ENCODE measurements around the gene SNAPC2. TPM values are rescaled to one million over a fixed set of nuclear protein-coding genes. Genes with fewer than 3 reads are reported as not detected.

SNAPC2 gene
- total RNA-seq, 1 donor from 2014 or later = 16.8 TPM

GRCh38 chr19:7912697-7913564 is 7.2 kb upstream of the SNAPC2 start:
- TF ChIP-seq CTCF (IDR thresholded peaks at IDR 0.05; ENCODE audit: unreplicated experiment) = no peak
- Mint-ChIP-seq H3K4me1 (peaks cover 7% of the 10 kb centered on the region), H3K36me3 (peaks cover 16% of the 10 kb centered on the region), H3K27me3 (ENCODE audit: low read depth) (peaks cover 38% of the 10 kb centered on the region), H3K27ac (no peak overlapping the region), H3K4me3 (no peak overlapping the region), H3K9me3 (no peaks in the 10 kb centered on the region)
- peak in 1 of 2 experiments; percentile 18 for DNase-seq (ENCODE audit: low spot score in 2 of 2, unreplicated experiment in 2 of 2)

- H3K27me3 Mint-ChIP-seq (ENCODE audit: low read depth) = peaks cover 45% of the 10 kb centered on the region
- no peak for TF ChIP-seq CTCF (IDR thresholded peaks at IDR 0.05; ENCODE audit: unreplicated experiment)
- H3K36me3 Mint-ChIP-seq = peaks cover 16% of the 10 kb centered on the region
- peaks cover 8% of the 10 kb centered on the region for H3K4me1 Mint-ChIP-seq
- H3K9me3 Mint-ChIP-seq = no peaks in the 10 kb centered on the region
- DNase-seq (ENCODE audit: low spot score in 2 of 2, unreplicated experiment in 2 of 2) = no peak
- no peak overlapping the region for H3K4me3 Mint-ChIP-seq
- no peak overlapping the region for H3K27ac Mint-ChIP-seq
Measured at GRCh38 chr19:7913652-7914051, 6.5 kb upstream of the SNAPC2 start.

GRCh38 chr19:7914099-7914498 is 6.0 kb upstream of the SNAPC2 start:
- no peak overlapping the region for H3K4me3 Mint-ChIP-seq
- H3K36me3 Mint-ChIP-seq = peaks cover 16% of the 10 kb centered on the region
- peaks cover 8% of the 10 kb centered on the region for H3K4me1 Mint-ChIP-seq
- TF ChIP-seq CTCF (IDR thresholded peaks at IDR 0.05; ENCODE audit: unreplicated experiment) = no peak
- peaks cover 45% of the 10 kb centered on the region for H3K27me3 Mint-ChIP-seq (ENCODE audit: low read depth)
- H3K27ac Mint-ChIP-seq = no peak overlapping the region
- DNase-seq (ENCODE audit: low spot score in 2 of 2, unreplicated experiment in 2 of 2) = no peak
- H3K9me3 Mint-ChIP-seq = no peaks in the 10 kb centered on the region

- H3K27me3 Mint-ChIP-seq (ENCODE audit: low read depth) = peaks cover 46% of the 10 kb centered on the region
- H3K36me3 Mint-ChIP-seq = peaks cover 16% of the 10 kb centered on the region
- no peak for TF ChIP-seq CTCF (IDR thresholded peaks at IDR 0.05; ENCODE audit: unreplicated experiment)
- H3K4me3 Mint-ChIP-seq = peak within 1 kb of the TSS; percentile 47
- H3K9me3 Mint-ChIP-seq = no peaks in the 10 kb centered on the region
- peaks cover 10% of the 10 kb centered on the region for H3K4me1 Mint-ChIP-seq
- no peak within 1 kb of the TSS for H3K27ac Mint-ChIP-seq
- DNase-seq (ENCODE audit: low spot score in 2 of 2, unreplicated experiment in 2 of 2) = peak in 1 of 2 experiments; percentile 15
Measured at GRCh38 chr19:7914598-7915045, 5.5 kb upstream of the SNAPC2 start, which contains the start of gene TGFBR3L. TSS of gene TGFBR3L (plus strand) at chr19:7914830.

- H3K36me3 Mint-ChIP-seq = peaks cover 14% of the 10 kb centered on the region
- DNase-seq (ENCODE audit: low spot score in 2 of 2, unreplicated experiment in 2 of 2) = no peak
- TF ChIP-seq CTCF (IDR thresholded peaks at IDR 0.05; ENCODE audit: unreplicated experiment) = no peak
- peaks cover 52% of the 10 kb centered on the region for H3K27me3 Mint-ChIP-seq (ENCODE audit: low read depth)
- H3K9me3 Mint-ChIP-seq = no peaks in the 10 kb centered on the region
- peaks cover 15% of the 10 kb centered on the region for H3K4me1 Mint-ChIP-seq
- H3K27ac Mint-ChIP-seq = no peak overlapping the region
- peak overlapping the region; percentile 47 for H3K4me3 Mint-ChIP-seq
Measured at GRCh38 chr19:7915250-7916102, 4.7 kb upstream of the SNAPC2 start.
